GM23338 (cell line): ENCODE results near the gene LMX1B. TPM values are rescaled to one million over a fixed set of nuclear protein-coding genes. Genes with fewer than 3 reads are reported as not detected.

ENCODE experiments used
- ATAC-seq: fragments of 200-7000 bp; cut with Tn5 transposase; 3 replicates; pipeline ENCODE4 v1.9.1; 2020
- DNase-seq: peaks from one replicate; pipeline ENCODE4 v3.0.0-alpha.2; 2015; ENCODE audit warnings: low spot score
- H2AFZ ChIP-seq: fragments of 200-600 bp; sonication (generic); 2 replicates; pipeline ENCODE4 v1.8.0; 2016; ENCODE audit warnings: antibody characterized with exemption, mild to moderate bottlenecking, moderate library complexity
- H3F3A ChIP-seq: fragments of 200-600 bp; sonication (generic); replicated peaks from 2 replicates; pipeline ENCODE4 v1.8.0; 2017; ENCODE audit warnings: antibody characterized with exemption, mixed run types, low read depth
- H3K27ac ChIP-seq: fragments of 200-600 bp; sonication (generic); 2 replicates; pipeline ENCODE4 v1.6.1; 2016; ENCODE audit warnings: low read depth
- H3K27me3 ChIP-seq: fragments of 200-600 bp; sonication (generic); 2 replicates; pipeline ENCODE4 v1.8.0; 2016; ENCODE audit warnings: mild to moderate bottlenecking, mixed run types, moderate library complexity; ENCODE audit not compliant: insufficient read depth
- H3K36me3 ChIP-seq: fragments of 200-600 bp; sonication (generic); 2 replicates; pipeline ENCODE4 v1.8.0; 2016; ENCODE audit warnings: mild to moderate bottlenecking; ENCODE audit not compliant: insufficient read depth
- H3K4me1 ChIP-seq: fragments of 200-600 bp; sonication (generic); 2 replicates; pipeline ENCODE4 v1.8.0; 2016; ENCODE audit warnings: mild to moderate bottlenecking, moderate library complexity; ENCODE audit not compliant: insufficient read depth
- H3K4me2 ChIP-seq: fragments of 200-600 bp; sonication (generic); 2 replicates; pipeline ENCODE4 v1.7.1; 2017; ENCODE audit warnings: mixed run types
- H3K4me3 ChIP-seq: fragments of 200-600 bp; sonication (generic); 2 replicates; pipeline ENCODE4 v1.6.1; 2016; ENCODE audit warnings: mixed run types
- H3K79me2 ChIP-seq: fragments of 200-600 bp; sonication (generic); replicated peaks from 2 replicates; pipeline ENCODE4 v1.8.0; 2017; ENCODE audit warnings: mild to moderate bottlenecking; ENCODE audit not compliant: insufficient read depth
- H3K9me2 ChIP-seq: fragments of 200-600 bp; sonication (generic); 2 replicates; pipeline ENCODE4 v1.8.0; 2017; ENCODE audit not compliant: insufficient read depth
- H4K20me1 ChIP-seq: fragments of 200-600 bp; sonication (generic); replicated peaks from 2 replicates; pipeline ENCODE4 v1.8.0; 2017; ENCODE audit warnings: mild to moderate bottlenecking; ENCODE audit not compliant: insufficient read depth
- H3K27ac Mint-ChIP-seq: 2 replicates; pipeline ENCODE4 v1.8.0; 2020; ENCODE audit warnings: inconsistent platforms, mild to moderate bottlenecking, moderate library complexity, mixed read lengths
- H3K27me3 Mint-ChIP-seq: 3 replicates; pipeline ENCODE4 v1.8.0; 2022; ENCODE audit warnings: low read depth, mild to moderate bottlenecking, moderate library complexity, mixed read lengths, inconsistent platforms; ENCODE audit not compliant: insufficient read depth, poor library complexity
- H3K36me3 Mint-ChIP-seq: 3 replicates; pipeline ENCODE4 v1.8.0; 2021; ENCODE audit warnings: low read depth, mild to moderate bottlenecking, inconsistent platforms, moderate library complexity, mixed read lengths
- H3K4me1 Mint-ChIP-seq: 3 replicates; pipeline ENCODE4 v1.8.0; 2020; ENCODE audit warnings: mild to moderate bottlenecking, inconsistent platforms, mixed read lengths
- H3K4me3 Mint-ChIP-seq: 3 replicates; pipeline ENCODE4 v1.8.0; 2021; ENCODE audit warnings: moderate library complexity, mild to moderate bottlenecking, inconsistent platforms, mixed read lengths
- H3K9me3 Mint-ChIP-seq: 3 replicates; pipeline ENCODE4 v1.8.0; 2020; ENCODE audit warnings: moderate library complexity, mild to moderate bottlenecking, inconsistent platforms, mixed read lengths
- CREB1 ChIP-seq: fragments of 250-450 bp; sonication (Bioruptor Pico); IDR thresholded peaks from 2 replicates; pipeline ENCODE4 v1.5.0; 2020; ENCODE audit warnings: low read depth, mild to moderate bottlenecking, moderate library complexity
- EZH2 ChIP-seq: fragments of 200-600 bp; sonication (generic); IDR thresholded peaks from one replicate; pipeline ENCODE4 v1.8.0; 2017; ENCODE audit warnings: antibody characterized with exemption, mild to moderate bottlenecking, low read depth; ENCODE audit not compliant: unreplicated experiment
- EZH2phosphoT487 ChIP-seq: fragments of 200-600 bp; sonication (generic); IDR thresholded peaks from one replicate; pipeline ENCODE4 v1.8.1; 2018; ENCODE audit warnings: antibody characterized with exemption; ENCODE audit not compliant: unreplicated experiment
- JUNB ChIP-seq: IDR thresholded peaks from one replicate; pipeline ENCODE4 v1.6.1; 2016; ENCODE audit warnings: antibody characterized with exemption; ENCODE audit not compliant: unreplicated experiment
- ZNF114 ChIP-seq: fragments of 250-450 bp; sonication (Bioruptor Pico); IDR thresholded peaks from 2 replicates; pipeline ENCODE4 v1.5.0; 2020; ENCODE audit warnings: mild to moderate bottlenecking, moderate library complexity
- ZNF331 ChIP-seq: fragments of 250-450 bp; sonication (Bioruptor Pico); IDR thresholded peaks from 2 replicates; pipeline ENCODE4 v1.5.0; 2020; ENCODE audit warnings: low read depth, mild to moderate bottlenecking, moderate library complexity
- polyA plus RNA-seq: library from polyadenylated mRNA; unstranded; fragments of >200 nt; fragmentation: Nextera tagmentation; extraction: Ambion mirVana; gene quantifications from 2 replicates; pipeline ENCODE4 v1.2.1, GENCODE V29; 2016
- total RNA-seq: library from RNA; depleted of rRNA; stranded (reverse); fragments of >200 nt; shearing (Covaris generic); gene quantifications from 2 replicates; pipeline ENCODE4 v1.2.3, GENCODE V29; 2014
- TF ChIP-seq, protein P1 (sequence below): fragments of 250-450 bp; sonication (Bioruptor Pico); IDR thresholded peaks from 2 replicates; pipeline ENCODE4 v1.5.0; 2020; ENCODE audit warnings: mild to moderate bottlenecking, moderate library complexity
- TF ChIP-seq, protein P2 (sequence below), 2 experiments: fragments of 200-600 bp in 1 of 2; sonication (generic) in 1 of 2; conservative IDR thresholded peaks; 2 replicates each; pipeline versions ENCODE4 v1.5.1 to v1.6.1; 2016 to 2017; ENCODE audit warnings: antibody characterized with exemption in 2 of 2, low read depth in 2 of 2, mild to moderate bottlenecking in 2 of 2, moderate library complexity in 1 of 2
- TF ChIP-seq, protein P3 (sequence below): IDR thresholded peaks from 2 replicates; pipeline ENCODE4 v1.6.1; 2016; ENCODE audit warnings: antibody characterized with exemption
- TF ChIP-seq, protein P4 (sequence below): IDR thresholded peaks from one replicate; pipeline ENCODE4 v1.6.1; 2018; ENCODE audit warnings: antibody characterized with exemption; ENCODE audit not compliant: unreplicated experiment

Gene LMX1B
- total and polyA plus RNA-seq, 2 experiments from 2014 or later, result 0.08 to 0.21 TPM

DNA sequence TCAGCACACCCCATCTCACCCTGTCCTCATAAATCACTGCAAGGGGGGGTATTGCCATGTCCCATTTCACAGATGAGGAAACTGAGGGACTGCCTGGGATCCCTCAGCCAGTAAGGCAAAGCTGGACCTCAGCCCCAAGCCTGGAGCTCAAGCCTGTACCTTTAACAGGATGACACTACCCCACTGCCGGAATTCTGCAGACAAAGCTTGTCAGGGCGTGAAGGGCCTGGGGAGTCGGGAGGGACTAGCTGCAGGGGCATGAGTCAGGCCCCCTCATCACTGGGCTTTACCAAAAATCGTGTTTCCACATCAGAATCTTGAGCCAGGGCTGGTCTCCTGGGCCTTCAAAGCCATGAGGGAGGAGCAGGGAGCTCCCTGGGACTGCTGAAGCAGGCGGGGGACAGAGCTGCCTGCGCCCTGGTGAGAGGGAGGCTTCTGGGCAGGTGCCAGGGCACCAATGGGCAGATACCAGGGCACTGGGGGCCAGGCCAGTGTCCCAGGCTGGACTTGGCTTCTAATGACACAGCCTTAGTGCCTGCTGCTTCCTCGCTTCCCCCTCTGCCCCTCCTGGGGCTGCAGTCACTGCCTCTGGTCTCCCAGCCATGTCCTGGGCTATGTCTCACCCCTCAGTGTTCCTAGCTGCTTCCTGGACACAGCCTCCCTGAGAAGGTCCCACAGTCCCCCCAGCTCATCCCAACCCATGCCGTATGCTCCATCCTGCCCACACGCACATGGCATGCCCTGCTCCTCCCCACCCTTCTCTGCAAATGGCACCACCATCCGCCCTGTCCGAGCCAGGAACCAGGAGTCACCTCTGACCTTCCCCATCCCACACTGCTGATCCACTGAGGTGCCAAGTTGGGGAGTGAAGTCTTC, 80.7 kb downstream of the LMX1B start:
- no peak overlapping the region for H3K4me3 Mint-ChIP-seq
- H3K79me2 ChIP-seq, result no peaks in the 10 kb centered on the region
- H3K4me1 ChIP-seq, result no peaks in the 10 kb centered on the region; the same call in 1 of the 2 replicates
- DNase-seq (no peak), ATAC-seq (no peak)
- TF ChIP-seq EZH2 (no peak), JUNB (no peak), EZH2phosphoT487 (no peak), ZNF331 (CRISPR knock-in tag) (no peak), ZNF114 (CRISPR knock-in tag) (no peak), CREB1 (CRISPR knock-in tag) (no peak)
- TF ChIP-seq, protein P1, sequence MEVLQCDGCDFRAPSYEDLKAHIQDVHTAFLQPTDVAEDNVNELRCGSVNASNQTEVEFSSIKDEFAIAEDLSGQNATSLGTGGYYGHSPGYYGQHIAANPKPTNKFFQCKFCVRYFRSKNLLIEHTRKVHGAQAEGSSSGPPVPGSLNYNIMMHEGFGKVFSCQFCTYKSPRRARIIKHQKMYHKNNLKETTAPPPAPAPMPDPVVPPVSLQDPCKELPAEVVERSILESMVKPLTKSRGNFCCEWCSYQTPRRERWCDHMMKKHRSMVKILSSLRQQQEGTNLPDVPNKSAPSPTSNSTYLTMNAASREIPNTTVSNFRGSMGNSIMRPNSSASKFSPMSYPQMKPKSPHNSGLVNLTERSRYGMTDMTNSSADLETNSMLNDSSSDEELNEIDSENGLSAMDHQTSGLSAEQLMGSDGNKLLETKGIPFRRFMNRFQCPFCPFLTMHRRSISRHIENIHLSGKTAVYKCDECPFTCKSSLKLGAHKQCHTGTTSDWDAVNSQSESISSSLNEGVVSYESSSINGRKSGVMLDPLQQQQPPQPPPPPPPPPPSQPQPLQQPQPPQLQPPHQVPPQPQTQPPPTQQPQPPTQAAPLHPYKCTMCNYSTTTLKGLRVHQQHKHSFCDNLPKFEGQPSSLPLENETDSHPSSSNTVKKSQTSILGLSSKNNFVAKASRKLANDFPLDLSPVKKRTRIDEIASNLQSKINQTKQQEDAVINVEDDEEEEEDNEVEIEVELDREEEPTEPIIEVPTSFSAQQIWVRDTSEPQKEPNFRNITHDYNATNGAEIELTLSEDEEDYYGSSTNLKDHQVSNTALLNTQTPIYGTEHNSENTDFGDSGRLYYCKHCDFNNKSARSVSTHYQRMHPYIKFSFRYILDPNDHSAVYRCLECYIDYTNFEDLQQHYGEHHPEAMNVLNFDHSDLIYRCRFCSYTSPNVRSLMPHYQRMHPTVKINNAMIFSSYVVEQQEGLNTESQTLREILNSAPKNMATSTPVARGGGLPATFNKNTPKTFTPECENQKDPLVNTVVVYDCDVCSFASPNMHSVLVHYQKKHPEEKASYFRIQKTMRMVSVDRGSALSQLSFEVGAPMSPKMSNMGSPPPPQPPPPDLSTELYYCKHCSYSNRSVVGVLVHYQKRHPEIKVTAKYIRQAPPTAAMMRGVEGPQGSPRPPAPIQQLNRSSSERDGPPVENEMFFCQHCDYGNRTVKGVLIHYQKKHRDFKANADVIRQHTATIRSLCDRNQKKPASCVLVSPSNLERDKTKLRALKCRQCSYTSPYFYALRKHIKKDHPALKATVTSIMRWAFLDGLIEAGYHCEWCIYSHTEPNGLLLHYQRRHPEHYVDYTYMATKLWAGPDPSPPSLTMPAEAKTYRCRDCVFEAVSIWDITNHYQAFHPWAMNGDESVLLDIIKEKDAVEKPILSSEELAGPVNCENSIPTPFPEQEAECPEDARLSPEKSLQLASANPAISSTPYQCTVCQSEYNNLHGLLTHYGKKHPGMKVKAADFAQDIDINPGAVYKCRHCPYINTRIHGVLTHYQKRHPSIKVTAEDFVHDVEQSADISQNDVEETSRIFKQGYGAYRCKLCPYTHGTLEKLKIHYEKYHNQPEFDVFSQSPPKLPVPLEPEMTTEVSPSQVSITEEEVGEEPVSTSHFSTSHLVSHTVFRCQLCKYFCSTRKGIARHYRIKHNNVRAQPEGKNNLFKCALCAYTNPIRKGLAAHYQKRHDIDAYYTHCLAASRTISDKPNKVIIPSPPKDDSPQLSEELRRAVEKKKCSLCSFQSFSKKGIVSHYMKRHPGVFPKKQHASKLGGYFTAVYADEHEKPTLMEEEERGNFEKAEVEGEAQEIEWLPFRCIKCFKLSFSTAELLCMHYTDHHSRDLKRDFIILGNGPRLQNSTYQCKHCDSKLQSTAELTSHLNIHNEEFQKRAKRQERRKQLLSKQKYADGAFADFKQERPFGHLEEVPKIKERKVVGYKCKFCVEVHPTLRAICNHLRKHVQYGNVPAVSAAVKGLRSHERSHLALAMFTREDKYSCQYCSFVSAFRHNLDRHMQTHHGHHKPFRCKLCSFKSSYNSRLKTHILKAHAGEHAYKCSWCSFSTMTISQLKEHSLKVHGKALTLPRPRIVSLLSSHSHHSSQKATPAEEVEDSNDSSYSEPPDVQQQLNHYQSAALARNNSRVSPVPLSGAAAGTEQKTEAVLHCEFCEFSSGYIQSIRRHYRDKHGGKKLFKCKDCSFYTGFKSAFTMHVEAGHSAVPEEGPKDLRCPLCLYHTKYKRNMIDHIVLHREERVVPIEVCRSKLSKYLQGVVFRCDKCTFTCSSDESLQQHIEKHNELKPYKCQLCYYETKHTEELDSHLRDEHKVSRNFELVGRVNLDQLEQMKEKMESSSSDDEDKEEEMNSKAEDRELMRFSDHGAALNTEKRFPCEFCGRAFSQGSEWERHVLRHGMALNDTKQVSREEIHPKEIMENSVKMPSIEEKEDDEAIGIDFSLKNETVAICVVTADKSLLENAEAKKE (CRISPR knock-in tag), result no peak
- TF ChIP-seq, protein P2, sequence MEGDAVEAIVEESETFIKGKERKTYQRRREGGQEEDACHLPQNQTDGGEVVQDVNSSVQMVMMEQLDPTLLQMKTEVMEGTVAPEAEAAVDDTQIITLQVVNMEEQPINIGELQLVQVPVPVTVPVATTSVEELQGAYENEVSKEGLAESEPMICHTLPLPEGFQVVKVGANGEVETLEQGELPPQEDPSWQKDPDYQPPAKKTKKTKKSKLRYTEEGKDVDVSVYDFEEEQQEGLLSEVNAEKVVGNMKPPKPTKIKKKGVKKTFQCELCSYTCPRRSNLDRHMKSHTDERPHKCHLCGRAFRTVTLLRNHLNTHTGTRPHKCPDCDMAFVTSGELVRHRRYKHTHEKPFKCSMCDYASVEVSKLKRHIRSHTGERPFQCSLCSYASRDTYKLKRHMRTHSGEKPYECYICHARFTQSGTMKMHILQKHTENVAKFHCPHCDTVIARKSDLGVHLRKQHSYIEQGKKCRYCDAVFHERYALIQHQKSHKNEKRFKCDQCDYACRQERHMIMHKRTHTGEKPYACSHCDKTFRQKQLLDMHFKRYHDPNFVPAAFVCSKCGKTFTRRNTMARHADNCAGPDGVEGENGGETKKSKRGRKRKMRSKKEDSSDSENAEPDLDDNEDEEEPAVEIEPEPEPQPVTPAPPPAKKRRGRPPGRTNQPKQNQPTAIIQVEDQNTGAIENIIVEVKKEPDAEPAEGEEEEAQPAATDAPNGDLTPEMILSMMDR (conservative IDR thresholded peaks at IDR 0.05; ENCODE audit: low read depth in 2 of 2), result no peak
- TF ChIP-seq, protein P3, sequence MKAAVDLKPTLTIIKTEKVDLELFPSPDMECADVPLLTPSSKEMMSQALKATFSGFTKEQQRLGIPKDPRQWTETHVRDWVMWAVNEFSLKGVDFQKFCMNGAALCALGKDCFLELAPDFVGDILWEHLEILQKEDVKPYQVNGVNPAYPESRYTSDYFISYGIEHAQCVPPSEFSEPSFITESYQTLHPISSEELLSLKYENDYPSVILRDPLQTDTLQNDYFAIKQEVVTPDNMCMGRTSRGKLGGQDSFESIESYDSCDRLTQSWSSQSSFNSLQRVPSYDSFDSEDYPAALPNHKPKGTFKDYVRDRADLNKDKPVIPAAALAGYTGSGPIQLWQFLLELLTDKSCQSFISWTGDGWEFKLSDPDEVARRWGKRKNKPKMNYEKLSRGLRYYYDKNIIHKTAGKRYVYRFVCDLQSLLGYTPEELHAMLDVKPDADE, result no peak
- TF ChIP-seq, protein P4, sequence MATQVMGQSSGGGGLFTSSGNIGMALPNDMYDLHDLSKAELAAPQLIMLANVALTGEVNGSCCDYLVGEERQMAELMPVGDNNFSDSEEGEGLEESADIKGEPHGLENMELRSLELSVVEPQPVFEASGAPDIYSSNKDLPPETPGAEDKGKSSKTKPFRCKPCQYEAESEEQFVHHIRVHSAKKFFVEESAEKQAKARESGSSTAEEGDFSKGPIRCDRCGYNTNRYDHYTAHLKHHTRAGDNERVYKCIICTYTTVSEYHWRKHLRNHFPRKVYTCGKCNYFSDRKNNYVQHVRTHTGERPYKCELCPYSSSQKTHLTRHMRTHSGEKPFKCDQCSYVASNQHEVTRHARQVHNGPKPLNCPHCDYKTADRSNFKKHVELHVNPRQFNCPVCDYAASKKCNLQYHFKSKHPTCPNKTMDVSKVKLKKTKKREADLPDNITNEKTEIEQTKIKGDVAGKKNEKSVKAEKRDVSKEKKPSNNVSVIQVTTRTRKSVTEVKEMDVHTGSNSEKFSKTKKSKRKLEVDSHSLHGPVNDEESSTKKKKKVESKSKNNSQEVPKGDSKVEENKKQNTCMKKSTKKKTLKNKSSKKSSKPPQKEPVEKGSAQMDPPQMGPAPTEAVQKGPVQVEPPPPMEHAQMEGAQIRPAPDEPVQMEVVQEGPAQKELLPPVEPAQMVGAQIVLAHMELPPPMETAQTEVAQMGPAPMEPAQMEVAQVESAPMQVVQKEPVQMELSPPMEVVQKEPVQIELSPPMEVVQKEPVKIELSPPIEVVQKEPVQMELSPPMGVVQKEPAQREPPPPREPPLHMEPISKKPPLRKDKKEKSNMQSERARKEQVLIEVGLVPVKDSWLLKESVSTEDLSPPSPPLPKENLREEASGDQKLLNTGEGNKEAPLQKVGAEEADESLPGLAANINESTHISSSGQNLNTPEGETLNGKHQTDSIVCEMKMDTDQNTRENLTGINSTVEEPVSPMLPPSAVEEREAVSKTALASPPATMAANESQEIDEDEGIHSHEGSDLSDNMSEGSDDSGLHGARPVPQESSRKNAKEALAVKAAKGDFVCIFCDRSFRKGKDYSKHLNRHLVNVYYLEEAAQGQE, result no peak
- no peak overlapping the region for H3K4me2 ChIP-seq
- no peaks in the 10 kb centered on the region for H3K9me2 ChIP-seq
- H3K36me3 ChIP-seq, result no peaks in the 10 kb centered on the region
- no peaks in the 10 kb centered on the region for H4K20me1 ChIP-seq
- H3K27me3 Mint-ChIP-seq, result peaks cover 27% of the 10 kb centered on the region
- no peak overlapping the region for H3K27ac Mint-ChIP-seq
- no peak overlapping the region for H2AFZ ChIP-seq
- H3F3A ChIP-seq, result no peaks in the 10 kb centered on the region
- H3K4me1 Mint-ChIP-seq, result peaks cover 15% of the 10 kb centered on the region
- H3K4me3 ChIP-seq, result no peak overlapping the region
- no peaks in the 10 kb centered on the region for H3K9me3 Mint-ChIP-seq
- no peaks in the 10 kb centered on the region for H3K36me3 Mint-ChIP-seq
- peaks cover 8% of the 10 kb centered on the region; the same call in 1 of the 2 replicates for H3K27me3 ChIP-seq
- H3K27ac ChIP-seq, result no peak overlapping the region
